HFF-Myc (cell line): ENCODE measurements around the gene NEMP1.
A peak's percentile ranks its signal among the peaks of the same experiment; 100 is the strongest.

Experiments
- DNase-seq: peaks from one replicate; pipeline ENCODE4 v3.0.0-alpha.2; 2011; ENCODE audit warnings: low read depth; ENCODE audit errors: extremely low read depth
- H3K4me3 ChIP-seq: replicated peaks from 2 replicates; pipeline ENCODE4 v1.5.1; 2011; ENCODE audit warnings: low read depth, mild to moderate bottlenecking, control low read depth, low read length
- TF ChIP-seq, protein P1 (sequence below): IDR thresholded peaks from 2 replicates; pipeline ENCODE4 v1.5.1; 2012; ENCODE audit warnings: mild to moderate bottlenecking, low read depth, low read length, control low read depth; ENCODE audit errors: missing control alignments

NEMP1 gene

DNA sequence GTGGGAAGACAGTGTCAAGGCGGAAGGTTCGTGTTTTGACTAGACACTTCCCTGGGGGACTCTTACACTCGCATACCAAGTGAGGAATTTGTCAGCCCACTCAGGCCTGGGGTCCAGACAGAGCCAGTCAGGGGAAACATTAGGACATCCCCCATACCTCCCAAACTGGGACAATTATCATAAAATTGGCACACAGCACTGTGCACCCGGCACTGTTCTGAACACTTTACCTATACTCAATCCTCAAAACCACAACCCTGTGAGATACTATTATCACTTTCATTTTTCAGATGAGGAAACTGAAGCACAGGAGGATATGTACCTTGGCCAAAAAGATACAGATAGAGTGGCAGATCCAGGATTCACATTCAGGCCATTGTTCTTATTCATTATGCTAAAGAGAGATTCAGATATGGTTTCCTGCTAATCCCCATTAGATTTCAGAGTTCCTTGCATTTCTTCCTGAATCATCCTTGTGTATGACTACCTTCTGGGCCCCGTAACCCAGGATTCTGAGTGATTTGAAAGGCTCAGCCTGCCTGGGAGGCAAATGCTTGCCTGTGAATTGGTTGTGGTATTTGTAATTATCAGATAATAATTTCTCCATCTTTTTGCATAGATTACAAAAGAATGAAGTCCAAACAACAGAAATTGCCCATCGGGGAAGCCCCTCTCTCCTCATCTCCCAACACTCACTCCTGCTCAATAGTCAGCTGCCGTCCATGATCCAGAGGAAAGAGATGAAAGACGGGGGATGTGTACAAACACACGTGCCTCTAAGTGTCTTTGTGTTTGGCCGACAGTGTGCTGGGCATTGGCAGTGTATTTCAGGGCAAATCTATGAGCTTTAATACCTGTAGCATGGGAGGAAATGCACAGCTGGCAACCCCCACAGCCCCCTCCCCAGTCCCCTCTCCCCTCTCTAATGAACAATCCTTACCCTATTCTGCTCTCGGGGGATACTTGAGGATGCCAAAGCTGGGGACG is 66.9 kb downstream of the NEMP1 start:
- TF ChIP-seq, protein P1, sequence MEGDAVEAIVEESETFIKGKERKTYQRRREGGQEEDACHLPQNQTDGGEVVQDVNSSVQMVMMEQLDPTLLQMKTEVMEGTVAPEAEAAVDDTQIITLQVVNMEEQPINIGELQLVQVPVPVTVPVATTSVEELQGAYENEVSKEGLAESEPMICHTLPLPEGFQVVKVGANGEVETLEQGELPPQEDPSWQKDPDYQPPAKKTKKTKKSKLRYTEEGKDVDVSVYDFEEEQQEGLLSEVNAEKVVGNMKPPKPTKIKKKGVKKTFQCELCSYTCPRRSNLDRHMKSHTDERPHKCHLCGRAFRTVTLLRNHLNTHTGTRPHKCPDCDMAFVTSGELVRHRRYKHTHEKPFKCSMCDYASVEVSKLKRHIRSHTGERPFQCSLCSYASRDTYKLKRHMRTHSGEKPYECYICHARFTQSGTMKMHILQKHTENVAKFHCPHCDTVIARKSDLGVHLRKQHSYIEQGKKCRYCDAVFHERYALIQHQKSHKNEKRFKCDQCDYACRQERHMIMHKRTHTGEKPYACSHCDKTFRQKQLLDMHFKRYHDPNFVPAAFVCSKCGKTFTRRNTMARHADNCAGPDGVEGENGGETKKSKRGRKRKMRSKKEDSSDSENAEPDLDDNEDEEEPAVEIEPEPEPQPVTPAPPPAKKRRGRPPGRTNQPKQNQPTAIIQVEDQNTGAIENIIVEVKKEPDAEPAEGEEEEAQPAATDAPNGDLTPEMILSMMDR = no peak
- DNase-seq = no peak
- H3K4me3 ChIP-seq = no peak overlapping the region

DNA sequence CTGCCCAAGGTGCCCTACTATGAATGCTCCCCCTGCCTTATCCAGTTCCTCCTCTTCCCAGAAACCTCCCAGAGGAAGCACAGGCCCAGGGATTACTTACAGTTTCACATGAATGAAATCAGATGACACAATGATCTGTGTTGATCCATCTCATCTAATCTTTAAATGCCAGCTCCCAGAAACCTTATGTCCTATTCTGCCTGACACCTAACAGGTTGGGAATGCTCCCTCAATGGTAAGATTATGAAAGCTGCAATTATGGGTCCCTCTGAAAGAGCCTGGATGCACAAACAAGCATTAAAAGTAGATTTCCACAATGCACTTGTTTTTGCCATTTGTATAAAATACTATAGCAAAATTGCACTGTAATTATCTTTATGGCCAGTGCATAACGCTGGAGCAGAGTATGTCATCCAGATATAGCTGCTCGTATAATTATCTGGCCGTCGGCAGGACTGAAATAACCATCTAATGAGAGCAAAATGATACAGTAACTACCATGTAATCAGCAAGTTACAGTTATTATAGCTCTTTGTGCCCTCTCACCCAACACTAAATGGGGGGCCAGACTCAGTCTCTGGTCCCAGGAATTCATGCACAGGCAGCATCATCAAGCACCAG is 67.9 kb downstream of the NEMP1 start:
- TF ChIP-seq, protein P1 = no peak
- H3K4me3 ChIP-seq = no peak overlapping the region
- no peak for DNase-seq

DNA sequence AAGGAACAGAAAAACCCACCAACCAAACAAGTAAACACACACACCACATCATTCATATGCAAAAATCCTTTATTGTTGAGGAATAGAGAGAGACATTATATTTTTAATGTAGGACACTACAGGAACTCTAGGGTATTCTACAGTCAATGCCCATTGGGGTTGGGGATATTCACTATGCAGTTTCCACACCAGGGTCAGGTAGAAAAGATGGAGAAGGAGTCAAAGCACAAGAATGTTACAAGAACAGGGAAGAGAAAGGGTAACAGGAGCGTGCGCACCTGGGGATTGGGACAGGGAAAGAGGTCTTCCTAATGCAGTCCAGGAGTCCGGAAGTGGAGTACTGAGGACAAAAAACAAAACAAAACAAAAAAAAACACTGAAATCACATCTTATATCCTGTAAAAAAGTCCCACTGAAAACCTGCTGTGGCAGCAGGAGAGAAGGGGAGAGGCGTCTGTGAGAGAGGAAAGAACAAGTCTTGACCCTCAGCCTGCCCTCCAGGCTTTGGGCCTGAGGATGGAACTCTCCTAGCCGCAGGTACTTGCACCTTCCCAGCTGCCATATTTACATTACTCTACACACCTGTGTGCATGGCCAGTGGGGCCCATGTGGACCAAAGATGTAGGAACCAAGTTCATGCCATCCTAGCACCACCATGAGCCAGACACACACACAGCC is 68.5 kb downstream of the NEMP1 start:
- DNase-seq = no peak
- TF ChIP-seq, protein P1 = no peak
- H3K4me3 ChIP-seq = no peak overlapping the region

DNA sequence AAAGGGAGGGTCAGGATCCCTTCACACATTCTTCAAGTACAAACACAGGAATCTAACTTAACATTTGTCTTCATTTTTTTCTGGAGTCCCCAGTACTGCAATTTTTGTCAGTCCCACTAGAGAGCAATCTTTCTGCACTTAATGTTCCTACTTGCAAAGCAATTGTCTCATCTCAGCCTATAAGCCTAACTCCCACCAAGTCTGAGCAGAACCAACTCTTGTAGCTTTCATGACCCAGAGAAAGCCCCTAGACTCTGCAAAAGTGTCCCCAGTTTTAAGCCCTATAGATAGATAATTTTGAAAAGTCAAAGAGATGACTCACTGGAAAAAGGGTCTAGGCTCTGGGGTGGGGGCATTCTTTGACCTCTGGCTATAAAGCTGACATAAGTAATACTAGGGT is 70.4 kb downstream of the NEMP1 start:
- TF ChIP-seq, protein P1 = peak; percentile 62
- H3K4me3 ChIP-seq = no peak overlapping the region
- DNase-seq = peak; percentile 62

DNA sequence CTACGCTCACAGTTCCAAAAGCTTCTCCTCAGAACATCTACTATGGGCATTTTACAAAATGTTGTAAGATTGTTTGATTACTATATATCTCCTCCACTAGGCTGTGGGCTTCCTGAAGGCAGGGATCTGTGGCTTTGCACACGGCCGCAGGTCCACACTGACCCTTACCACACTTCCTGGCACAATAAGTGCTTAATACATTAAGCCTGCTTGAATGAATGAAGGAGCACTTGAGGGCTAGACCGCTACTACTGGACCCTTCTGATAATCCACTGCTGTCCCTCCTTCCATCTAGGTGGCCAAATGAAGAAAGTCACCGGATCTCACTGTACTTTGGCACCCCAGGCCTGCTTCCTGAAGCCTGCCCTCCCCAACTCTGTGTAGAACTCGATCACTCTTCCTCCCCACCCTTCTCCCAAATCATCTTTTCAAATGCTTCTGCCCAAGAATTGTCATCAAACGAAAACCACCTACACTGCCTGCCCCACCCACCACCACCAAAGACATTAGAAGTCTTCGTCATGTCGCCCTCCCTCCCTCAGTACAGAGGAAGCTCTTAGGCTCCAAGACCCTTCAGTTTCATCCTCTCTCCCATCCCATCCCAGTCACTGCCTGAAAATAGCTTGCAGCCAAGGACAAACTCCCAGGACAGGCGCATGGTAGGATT is 71.6 kb downstream of the NEMP1 start:
- TF ChIP-seq, protein P1 = no peak
- DNase-seq = no peak
- peak overlapping the region; percentile 14; the same call in 1 of the 2 replicates for H3K4me3 ChIP-seq

DNA sequence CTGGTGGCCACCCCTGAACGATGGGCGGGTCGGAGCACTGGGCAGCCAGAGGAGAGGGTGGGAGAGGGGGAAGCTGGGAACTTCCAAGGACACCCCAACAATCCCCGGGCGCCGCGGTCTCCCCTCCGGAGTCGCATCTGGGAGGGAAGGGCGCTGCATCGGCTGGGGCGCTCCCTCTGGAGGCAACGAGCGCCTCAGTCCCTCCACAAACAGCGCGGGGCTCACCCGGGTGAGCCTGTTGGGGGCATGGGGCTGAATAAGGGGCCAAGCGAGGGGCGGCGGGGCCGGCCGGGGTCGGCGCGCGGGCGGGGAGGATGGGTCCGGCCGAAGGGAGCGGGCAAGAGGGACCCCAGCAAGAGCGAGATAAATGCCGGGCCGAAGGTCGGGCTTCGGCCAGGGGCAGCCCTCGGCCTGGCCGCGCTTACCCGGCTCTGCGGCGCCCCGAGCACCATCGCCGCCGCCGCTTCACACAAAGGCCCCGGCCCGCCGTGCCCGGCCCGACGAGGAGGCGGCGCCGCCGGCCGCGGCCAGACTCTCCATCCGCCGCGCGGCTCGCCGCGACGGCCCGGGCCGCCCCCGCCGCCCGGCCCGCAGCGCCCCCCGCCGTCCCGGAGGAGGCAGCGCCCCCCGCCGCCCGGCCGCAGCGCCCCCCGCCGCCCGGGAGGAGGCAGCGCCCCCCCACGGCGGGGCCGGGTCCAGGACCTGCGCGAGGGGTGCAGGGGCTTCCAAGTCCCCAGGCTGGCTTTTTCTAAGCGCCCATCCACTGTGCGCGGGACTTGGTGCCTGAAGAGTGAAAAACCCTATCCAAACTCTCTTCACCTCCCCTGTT is 72.4 kb downstream of the NEMP1 start, which contains the start of gene ZBTB39:
Gene ZBTB39 (minus strand): TSS at position 567 of the 829 bp plus-strand sequence. CDS start 1,629 bp downstream, outside the sequence.
- peak within 1 kb of the TSS; percentile 82 for H3K4me3 ChIP-seq
- DNase-seq = no peak
- TF ChIP-seq, protein P1 = peak; percentile 49
